NCI-H460 (cell line): ENCODE results near the gene GAS7. TPM values are rescaled to one million over a fixed set of nuclear protein-coding genes. Genes with fewer than 3 reads are reported as not detected.

Experiments
- DNase-seq: peaks from one replicate; pipeline ENCODE4 v3.0.0-alpha.2; 2016; ENCODE audit warnings: low read depth; ENCODE audit errors: extremely low read depth
- total RNA-seq: library from RNA; depleted of rRNA; stranded (reverse); fragments of >200 nt; shearing (Covaris generic); gene quantifications from 2 replicates; pipeline ENCODE4 v1.2.3, GENCODE V29; 2014

The GAS7 gene
- total RNA-seq, 1 experiment from 2014 or later, result 2.5 TPM

DNA sequence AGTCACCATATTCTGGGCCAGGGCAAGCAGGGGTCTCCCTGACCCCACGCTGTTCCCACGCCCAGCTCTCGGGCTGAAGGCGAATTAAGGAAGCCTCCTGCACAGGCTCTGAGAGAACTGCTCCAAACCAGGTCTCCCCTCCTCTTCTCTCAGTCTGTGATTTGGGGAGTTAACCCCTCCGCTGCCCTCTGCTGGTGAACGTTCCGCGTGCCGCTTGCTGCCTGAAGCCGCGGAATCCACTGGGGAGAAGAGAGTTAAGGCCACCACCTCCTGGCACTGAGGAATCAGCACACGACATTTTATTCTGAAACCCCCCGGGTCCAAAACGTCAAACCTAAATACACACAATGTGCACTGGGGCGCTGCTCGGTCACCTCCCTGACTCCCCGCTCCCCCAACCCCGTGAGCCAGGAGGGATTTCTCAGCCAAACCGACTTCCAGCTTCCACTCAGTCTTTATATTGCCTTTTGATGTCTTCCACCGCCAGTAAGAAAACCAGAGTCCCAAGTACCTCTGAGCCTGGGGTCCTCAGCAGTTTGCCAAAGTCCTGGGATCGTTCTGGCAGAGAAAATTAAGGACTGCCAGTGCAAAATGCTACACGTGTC lies 238.9 kb downstream of the GAS7 start:
- DNase-seq, result peak; percentile 69

DNA sequence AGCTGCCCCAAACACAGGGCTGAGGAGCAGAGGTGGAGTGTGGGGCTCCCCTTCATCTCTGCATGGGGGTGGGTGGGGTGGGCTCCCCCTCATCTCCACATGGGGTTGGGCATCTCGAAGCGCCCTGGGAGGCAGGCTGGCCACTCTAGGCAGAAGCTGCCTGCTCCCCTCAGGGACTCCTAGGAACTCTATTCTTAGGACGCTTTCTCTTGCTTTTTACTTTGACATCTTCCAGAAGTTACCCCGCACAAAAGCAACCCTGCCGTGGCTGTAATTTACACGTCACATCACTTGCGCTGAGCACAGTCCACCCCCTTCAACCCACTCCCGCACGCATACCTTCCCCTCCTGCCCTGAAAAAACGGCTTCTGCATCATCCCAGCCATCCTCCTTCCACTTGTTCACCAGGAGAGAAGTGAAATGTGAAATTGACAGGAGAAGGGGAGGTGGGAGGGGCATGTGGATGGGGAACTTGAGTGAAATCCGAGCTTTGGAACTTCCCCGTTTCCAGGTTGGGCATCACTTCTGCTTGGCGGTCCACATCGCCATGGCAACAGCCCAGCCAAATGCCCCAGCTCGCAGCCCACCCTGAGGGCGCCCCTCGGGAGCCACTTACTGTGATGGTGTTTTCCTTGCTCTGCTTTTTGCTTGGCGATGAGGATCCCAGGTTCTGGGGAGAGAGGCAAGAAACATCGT lies 239.7 kb downstream of the GAS7 start:
- no peak for DNase-seq

DNA sequence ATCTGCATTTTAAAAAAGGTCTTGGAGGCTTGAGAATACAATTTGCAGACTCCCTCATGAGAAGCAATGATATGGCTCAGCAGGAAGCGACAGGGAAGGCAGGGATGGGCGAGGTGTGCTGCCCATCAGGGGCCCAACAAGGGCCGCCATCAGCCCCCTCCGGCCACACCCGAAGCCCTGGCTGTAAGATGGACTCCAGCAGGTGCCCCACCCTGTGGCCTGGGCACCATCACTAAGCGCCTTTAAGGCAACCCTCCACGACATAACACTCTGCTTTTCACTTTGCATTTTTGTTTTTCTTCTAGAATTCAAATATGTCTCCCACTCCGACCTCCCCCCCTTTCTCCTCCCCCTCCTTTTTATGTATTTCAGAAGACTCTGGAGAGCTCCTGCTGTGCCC lies 241.2 kb downstream of the GAS7 start:
- DNase-seq, result no peak

GRCh38 chr17:9956474-9957131 lies 241.8 kb downstream of the GAS7 start:
- DNase-seq, result no peak

- no peak for DNase-seq
Observed at GRCh38 chr17:9953492-9953891, 244.9 kb downstream of the GAS7 start.

GRCh38 chr17:9951803-9952202 lies 246.6 kb downstream of the GAS7 start:
- DNase-seq, result no peak

DNA sequence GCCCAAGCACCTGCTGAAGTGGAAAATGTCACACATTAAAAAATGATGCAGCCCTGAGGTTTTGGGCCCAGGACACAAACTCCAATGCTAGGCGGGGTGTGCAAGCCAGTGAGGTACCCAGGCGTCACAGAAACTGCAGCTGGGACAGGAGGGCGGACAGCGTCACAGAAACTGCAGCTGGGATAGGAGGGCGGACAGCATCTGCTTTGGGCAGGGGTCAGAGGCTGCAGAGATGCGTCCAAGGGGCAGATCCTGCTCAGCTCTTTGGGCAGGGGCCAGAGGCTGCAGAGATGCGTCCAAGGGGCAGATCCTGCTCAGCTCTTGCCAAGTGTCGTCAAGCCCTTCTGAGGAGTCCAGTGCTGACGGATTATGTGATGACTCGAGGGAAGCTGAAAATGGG lies 249.5 kb downstream of the GAS7 start:
- DNase-seq, result no peak

- DNase-seq, result no peak
Observed at GRCh38 chr17:9944704-9945103, 253.7 kb downstream of the GAS7 start.

DNA sequence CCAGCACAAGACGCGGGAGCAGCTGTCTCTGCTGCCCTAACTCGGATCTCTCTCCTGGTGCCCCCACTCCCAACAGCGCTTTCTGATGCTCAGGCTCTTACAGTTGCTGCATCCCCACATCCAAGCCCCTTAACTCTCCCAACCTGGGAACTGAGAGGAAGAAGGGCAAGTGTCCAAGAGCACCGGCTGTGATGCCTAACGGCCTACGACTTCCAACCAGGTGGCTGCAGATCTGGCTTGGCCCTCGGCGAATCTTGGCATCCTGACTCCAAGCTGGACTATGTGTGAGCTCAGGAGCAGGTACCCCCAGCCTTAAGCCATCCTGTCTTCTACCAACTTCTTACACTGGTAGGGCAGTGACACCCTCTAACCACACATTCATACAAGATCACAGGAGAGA lies 255.1 kb downstream of the GAS7 start:
- DNase-seq, result no peak

DNA sequence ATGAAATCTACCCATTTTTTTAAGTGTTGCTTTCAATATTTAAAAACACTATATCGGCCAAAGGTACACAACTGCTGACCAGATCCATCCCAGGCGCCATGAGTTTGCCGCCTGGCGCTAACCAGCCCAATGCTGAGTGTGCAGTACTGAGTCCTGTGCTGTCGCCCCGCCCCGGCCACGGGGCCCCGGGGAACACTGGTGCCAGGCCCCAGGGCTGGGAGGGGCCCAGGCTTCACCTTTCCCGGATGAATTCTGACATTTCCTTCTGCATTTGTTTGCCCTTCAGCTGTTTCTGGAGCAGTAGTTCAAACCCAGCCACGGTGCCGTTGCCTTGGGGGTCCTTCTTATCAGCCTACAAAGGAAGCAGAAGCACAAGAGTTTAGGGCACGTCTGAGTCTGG lies 255.5 kb downstream of the GAS7 start:
- no peak for DNase-seq

- DNase-seq, result no peak
Observed at GRCh38 chr17:9941305-9941704, 257.1 kb downstream of the GAS7 start.

- DNase-seq, result no peak
Observed at GRCh38 chr17:9940841-9941240, 257.6 kb downstream of the GAS7 start.

GRCh38 chr17:9938764-9939163 lies 259.6 kb downstream of the GAS7 start:
- no peak for DNase-seq

DNA sequence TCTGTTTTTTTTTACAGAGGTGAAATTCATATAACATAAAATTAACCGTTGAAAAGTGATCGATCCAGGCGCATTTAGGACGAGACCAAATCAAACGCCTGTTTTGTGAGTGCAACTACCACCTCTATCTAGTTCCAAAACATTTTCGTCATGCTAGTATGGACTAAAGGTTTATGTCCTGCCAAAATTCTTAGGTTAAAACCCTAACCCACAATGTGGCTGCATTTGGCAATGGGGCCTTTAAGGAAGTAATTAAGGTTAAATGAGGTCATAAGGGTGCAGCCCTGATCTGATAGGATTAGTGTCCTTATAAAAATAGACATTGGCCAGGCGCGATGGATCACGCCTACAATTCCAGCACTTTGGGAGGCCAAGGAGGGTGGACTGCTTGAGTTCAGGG lies 260.5 kb downstream of the GAS7 start:
- DNase-seq, result no peak

- DNase-seq, result no peak
Observed at GRCh38 chr17:9937241-9937761, 261.1 kb downstream of the GAS7 start.

GRCh38 chr17:9936095-9936494 lies 262.3 kb downstream of the GAS7 start:
- no peak for DNase-seq

- DNase-seq, result no peak
Observed at GRCh38 chr17:9935408-9935807, 263.0 kb downstream of the GAS7 start.

DNA sequence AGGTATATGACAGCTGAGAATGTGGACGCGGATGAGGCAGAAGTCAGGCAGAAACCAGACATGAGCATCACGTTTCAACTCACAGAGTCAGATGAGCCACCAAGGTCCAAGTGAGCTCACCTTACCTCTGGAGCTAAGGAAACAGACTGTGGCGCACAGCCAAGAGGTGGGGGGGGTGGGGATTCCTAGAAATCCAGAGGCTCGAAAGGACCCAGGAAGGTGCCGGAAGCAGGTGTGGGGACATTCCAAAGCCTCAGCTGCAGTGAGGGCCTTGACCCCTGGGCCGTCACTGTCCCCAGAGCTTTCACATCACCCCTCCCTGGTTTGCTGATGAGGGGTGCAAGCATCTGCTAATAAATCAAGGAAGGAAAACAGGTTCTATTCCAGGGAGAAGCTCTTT lies 264.1 kb downstream of the GAS7 start:
- no peak for DNase-seq

DNA sequence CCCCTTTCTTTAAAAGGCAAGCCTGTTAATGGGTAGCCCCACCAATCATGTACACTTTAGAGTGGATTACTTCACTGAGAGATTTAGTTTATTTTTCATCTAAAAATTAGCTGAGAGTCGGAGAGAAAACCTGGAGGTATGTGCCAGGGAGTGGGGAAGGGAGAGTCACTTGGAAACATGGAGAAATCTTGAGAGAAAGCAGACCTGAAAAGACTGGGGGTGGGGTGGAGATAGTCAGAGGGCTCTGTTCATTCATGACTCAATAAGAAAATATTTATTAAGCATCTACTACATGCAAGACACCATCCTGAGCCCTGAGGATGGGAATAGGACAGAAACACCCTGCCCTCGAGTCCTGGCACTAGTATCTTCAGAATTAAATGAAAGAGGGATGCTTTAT lies 265.9 kb downstream of the GAS7 start:
- DNase-seq, result peak; percentile 19

- no peak for DNase-seq
Observed at GRCh38 chr17:9931144-9931741, 267.2 kb downstream of the GAS7 start.

DNA sequence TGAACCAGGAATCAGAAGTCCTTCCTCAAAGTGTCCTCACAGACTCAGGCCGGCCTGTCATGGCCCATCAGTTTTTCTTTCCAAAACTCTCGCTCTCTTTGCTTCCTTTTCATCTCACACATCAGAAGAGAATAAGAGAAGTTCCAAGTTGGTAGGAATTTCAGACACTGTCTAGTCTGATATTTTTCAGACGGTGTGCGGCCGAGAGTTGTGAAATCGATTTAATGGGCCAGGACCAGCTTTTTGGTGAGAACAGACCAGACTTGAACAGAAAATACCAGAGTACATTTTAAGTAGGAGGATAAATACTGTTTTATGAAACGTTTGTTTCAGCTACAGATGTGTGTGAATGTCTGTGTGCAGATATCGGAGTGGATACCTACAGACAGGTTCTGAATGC lies 268.5 kb downstream of the GAS7 start:
- DNase-seq, result no peak
